GM12873 (cell line): ENCODE data around the gene CXCR5.

Experiments used
- CTCF ChIP-seq: IDR thresholded peaks from 2 replicates; pipeline ENCODE4 v1.5.1; 2012; ENCODE audit warnings: low read depth, mild to moderate bottlenecking, moderate library complexity, low read length, control low read depth; ENCODE audit not compliant: insufficient read depth; ENCODE audit errors: missing control alignments

The CXCR5 gene

GRCh38 chr11:118907051-118908042 lies 23.7 kb downstream of the CXCR5 start:
- peak; percentile 93 for TF ChIP-seq CTCF

GRCh38 chr11:118908264-118908663 lies 24.6 kb downstream of the CXCR5 start:
- no peak for TF ChIP-seq CTCF

- TF ChIP-seq CTCF: no peak
Measured at GRCh38 chr11:118908901-118909618, 25.4 kb downstream of the CXCR5 start.

GRCh38 chr11:118909619-118910308 lies 26.1 kb downstream of the CXCR5 start:
- no peak for TF ChIP-seq CTCF

GRCh38 chr11:118910309-118911112 lies 26.8 kb downstream of the CXCR5 start:
- TF ChIP-seq CTCF: no peak

GRCh38 chr11:118911113-118911879 lies 27.6 kb downstream of the CXCR5 start:
- TF ChIP-seq CTCF: no peak
